ENCODE results near the gene PHACTR1. TPM values are rescaled to one million over a fixed set of nuclear protein-coding genes. Genes with fewer than 3 reads are reported as not detected.

Gene PHACTR1
- total RNA-seq (10 to 100 TPM in 1 of 9 donors, 1 to 10 TPM in 8; 1.8 to 16.0 (median 4.0) TPM), polyA plus RNA-seq (1 to 10 TPM in 2 of 3 donors, under 1 TPM in 1; 0.77 to 3.2 (median 1.1) TPM)
- long read RNA-seq, donor 1, result 0 reads
- long read RNA-seq, donor 2, partial matches to known transcripts, result 6 of 7 reads
- long read RNA-seq, donor 2, other reads (novel, unspliced or antisense), result 0 of 7 reads
- long read RNA-seq, donor 3, result 0 reads
- long read RNA-seq, donor 4, partial matches to known transcripts, result 1 of 5 reads
- long read RNA-seq, donor 4, other reads (novel, unspliced or antisense), result 3 of 5 reads
- long read RNA-seq, donor 5, partial matches to known transcripts, result 0 of 2 reads
- long read RNA-seq, donor 5, other reads (novel, unspliced or antisense), result 2 of 2 reads
- long read RNA-seq, donor 6, partial matches to known transcripts, result 0 of 3 reads
- long read RNA-seq, donor 6, other reads (novel, unspliced or antisense), result 2 of 3 reads
- long read RNA-seq, donor 7, result 0 reads
- long read RNA-seq, donor 8, partial matches to known transcripts, result 13 of 29 reads
- long read RNA-seq, donor 8, other reads (novel, unspliced or antisense), result 15 of 29 reads
- long read RNA-seq, donor 9, partial matches to known transcripts, result 9 of 14 reads
- long read RNA-seq, donor 9, other reads (novel, unspliced or antisense), result 5 of 14 reads
- long read RNA-seq, donor 10, result 0 reads

- intact Hi-C loops (cut with DNase I), result no loop called here
- peaks cover 20% of the 10 kb centered on the region for H3K27me3 ChIP-seq
- no peak within 1 kb of the TSS for H3K4me3 ChIP-seq
- TF ChIP-seq CTCF (IDR thresholded peaks at IDR 0.05) (no peak), POLR2A (IDR thresholded peaks at IDR 0.05) (no peak)
- no peaks in the 10 kb centered on the region for H3K36me3 ChIP-seq (replicated peaks in 1 of 2)
- no peak within 1 kb of the TSS for H3K27ac ChIP-seq
- no peaks in the 10 kb centered on the region for H3K9me3 ChIP-seq (replicated peaks in 1 of 3)
- WGBS, 4 donors, result 63 to 72% (median 68%) methylated on average over 10 of the region's 10 CpGs
- no peak for DNase-seq
- H3K4me1 ChIP-seq (replicated peaks in 1 of 2), result no peaks in the 10 kb centered on the region
Measured at GRCh38 chr6:12716298-12716916, at the start of gene PHACTR1. Gene PHACTR1, plus strand, starts transcription at chr6:12716767.

GRCh38 chr6:12666886-12667285 is 49.7 kb upstream of the PHACTR1 start:
- WGBS, 4 donors, result 28 to 50% (median 41%) methylated on average over 1 of the region's 1 CpG
- TF ChIP-seq CTCF (IDR thresholded peaks at IDR 0.05), result no peak
- no peak for TF ChIP-seq POLR2A (IDR thresholded peaks at IDR 0.05)
- no peak for DNase-seq
- H3K36me3 ChIP-seq (replicated peaks in 1 of 2), result no peaks in the 10 kb centered on the region
- H3K4me3 ChIP-seq, result no peak overlapping the region
- H3K27ac ChIP-seq, result no peak overlapping the region
- H3K27me3 ChIP-seq, result no peaks in the 10 kb centered on the region
- no peaks in the 10 kb centered on the region for H3K4me1 ChIP-seq (replicated peaks in 1 of 2)
- intact Hi-C loops (cut with DNase I), result no loop called here
- no peaks in the 10 kb centered on the region for H3K9me3 ChIP-seq (replicated peaks in 1 of 3)

GRCh38 chr6:12675931-12676330 is 40.6 kb upstream of the PHACTR1 start:
- Histone ChIP-seq H3K9me3 (replicated peaks in 1 of 3) (no peaks in the 10 kb centered on the region), H3K4me1 (replicated peaks in 1 of 2) (no peaks in the 10 kb centered on the region), H3K27ac (no peak overlapping the region), H3K27me3 (no peaks in the 10 kb centered on the region), H3K36me3 (replicated peaks in 1 of 2) (no peaks in the 10 kb centered on the region), H3K4me3 (no peak overlapping the region)
- 60 to 73% (median 68%) methylated on average over 3 to 5 of the region's 5 CpGs for WGBS, 4 donors
- TF ChIP-seq POLR2A (IDR thresholded peaks at IDR 0.05), result no peak
- TF ChIP-seq CTCF (IDR thresholded peaks at IDR 0.05), result no peak
- no peak for DNase-seq
- intact Hi-C loops (cut with DNase I), result no loop called here

GRCh38 chr6:12679341-12679740 is 37.2 kb upstream of the PHACTR1 start:
- DNase-seq, result no peak
- Histone ChIP-seq H3K9me3 (replicated peaks in 1 of 3) (no peaks in the 10 kb centered on the region), H3K4me1 (replicated peaks in 1 of 2) (no peaks in the 10 kb centered on the region), H3K27ac (no peak overlapping the region), H3K27me3 (peaks cover 5% of the 10 kb centered on the region), H3K4me3 (no peak overlapping the region), H3K36me3 (replicated peaks in 1 of 2) (no peaks in the 10 kb centered on the region)
- TF ChIP-seq CTCF (IDR thresholded peaks at IDR 0.05) (no peak), POLR2A (IDR thresholded peaks at IDR 0.05) (no peak)
- intact Hi-C loops (cut with DNase I), result no loop called here
- WGBS, 4 donors, result 77 to 90% (median 84%) methylated on average over 3 of the region's 3 CpGs
